Measurements from ENCODE around the gene CREB5.
"Not testable (repeated sequence)": the region's sequence is repeated elsewhere in the genome, so short reads cannot be mapped to it uniquely, and the experiment has no call there.

The CREB5 gene, protein sequence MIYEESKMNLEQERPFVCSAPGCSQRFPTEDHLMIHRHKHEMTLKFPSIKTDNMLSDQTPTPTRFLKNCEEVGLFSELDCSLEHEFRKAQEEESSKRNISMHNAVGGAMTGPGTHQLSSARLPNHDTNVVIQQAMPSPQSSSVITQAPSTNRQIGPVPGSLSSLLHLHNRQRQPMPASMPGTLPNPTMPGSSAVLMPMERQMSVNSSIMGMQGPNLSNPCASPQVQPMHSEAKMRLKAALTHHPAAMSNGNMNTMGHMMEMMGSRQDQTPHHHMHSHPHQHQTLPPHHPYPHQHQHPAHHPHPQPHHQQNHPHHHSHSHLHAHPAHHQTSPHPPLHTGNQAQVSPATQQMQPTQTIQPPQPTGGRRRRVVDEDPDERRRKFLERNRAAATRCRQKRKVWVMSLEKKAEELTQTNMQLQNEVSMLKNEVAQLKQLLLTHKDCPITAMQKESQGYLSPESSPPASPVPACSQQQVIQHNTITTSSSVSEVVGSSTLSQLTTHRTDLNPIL

DNA sequence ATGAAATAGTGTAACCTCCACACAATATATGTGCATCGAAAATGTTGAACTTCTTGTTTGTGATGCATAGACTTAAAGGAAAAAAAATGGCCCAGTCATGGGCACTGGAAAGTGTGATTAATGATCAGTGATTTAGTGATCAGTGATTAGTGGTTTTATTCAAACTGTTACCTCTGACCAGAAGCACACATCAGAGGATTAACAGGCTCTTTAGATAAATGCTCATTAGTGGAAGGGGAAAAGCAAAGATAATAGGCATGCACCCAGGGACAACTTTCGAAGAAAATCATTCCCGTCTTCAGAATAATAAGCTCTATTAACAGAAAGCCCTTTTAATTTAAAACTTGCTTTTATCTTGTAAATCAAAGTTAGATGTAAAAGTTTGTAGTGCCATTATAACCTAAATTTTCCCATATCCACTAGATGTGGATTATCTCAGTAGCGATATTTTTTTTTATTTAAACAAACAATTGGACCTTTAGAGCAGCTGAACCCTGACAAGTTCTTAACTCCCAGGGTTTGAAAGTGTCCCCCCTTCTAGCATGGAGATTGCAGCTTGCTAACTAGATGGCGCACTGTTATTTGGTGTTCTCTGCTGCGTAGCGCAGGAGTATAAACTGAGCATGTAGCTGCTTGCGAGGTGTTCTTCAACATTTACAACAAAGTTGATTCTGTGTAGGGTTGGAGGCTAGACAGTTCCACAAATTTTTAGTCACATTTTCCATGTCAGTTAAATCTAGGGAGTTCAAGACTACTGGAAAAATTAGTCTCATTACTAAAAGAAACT, at the start of gene CREB5:
Gene CREB5, plus strand, starts transcription at position 643 of the 787 bp plus-strand sequence. CDS start 397 bp downstream, outside the sequence.
- no peak for DNase-seq

DNA sequence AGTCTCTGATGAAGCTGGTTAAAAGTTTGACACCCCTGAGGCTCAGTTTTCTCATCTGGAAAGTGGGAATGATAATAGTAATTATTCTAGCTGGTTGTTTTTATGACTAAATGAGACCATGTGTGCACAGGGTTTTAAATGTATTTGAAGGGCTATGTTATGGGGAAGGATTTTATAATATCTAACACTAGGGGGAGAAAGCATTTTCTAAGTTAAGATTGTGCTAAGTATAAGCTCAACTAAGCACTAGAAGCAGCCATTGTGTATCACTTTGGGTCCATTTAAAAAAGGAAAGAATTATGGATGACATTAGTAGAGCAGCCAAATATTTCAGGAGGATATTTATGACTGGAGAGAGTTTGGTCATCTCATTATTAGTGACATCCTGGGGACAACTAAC, 49.5 kb upstream of the CREB5 start:
- DNase-seq, result no peak

DNA sequence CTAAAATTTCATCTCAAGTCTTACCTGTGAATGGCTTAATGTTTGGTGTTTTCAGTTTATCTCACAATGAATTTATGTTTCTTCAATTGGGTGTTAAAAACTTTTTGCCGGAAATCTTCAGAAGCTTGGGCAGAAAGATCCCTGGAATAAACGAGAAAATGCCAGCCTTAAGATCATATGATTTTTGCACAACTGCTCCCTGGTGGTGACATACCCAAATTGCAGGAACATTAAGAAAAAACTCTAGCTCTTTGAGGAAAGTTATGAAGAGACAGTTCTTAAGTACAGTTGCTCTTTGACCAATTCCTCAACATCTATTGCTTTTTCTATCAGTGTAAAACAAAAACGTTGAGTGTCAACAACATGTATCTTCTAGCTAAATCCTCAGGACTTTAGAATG, 48.2 kb upstream of the CREB5 start:
- DNase-seq, result no peak

GRCh38 chr7:28369523-28369922, 42.8 kb upstream of the CREB5 start:
- DNase-seq, result no peak

GRCh38 chr7:28371846-28372245, 40.5 kb upstream of the CREB5 start:
- DNase-seq, result no peak

GRCh38 chr7:28373990-28374389, 38.3 kb upstream of the CREB5 start:
- DNase-seq, result no peak

DNA sequence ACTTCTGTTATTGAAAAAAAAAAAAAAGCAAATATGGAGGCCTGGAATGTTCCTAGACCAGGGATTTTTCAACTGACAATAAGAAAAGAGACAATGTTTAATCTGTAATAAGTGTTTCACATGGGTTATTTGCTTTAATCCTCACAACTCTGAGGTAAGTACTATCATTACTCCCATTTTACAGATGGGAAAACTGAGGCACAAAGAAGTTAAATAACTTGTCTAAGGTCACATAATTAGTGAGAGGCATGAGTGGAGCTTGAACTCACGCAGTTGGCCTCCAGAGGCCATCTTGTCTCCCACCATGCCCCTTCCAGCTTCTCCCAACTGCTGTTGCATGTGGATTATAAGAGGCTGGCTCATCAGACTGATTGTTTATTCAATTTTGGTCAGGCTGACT, 36.6 kb upstream of the CREB5 start:
- DNase-seq, result no peak

DNA sequence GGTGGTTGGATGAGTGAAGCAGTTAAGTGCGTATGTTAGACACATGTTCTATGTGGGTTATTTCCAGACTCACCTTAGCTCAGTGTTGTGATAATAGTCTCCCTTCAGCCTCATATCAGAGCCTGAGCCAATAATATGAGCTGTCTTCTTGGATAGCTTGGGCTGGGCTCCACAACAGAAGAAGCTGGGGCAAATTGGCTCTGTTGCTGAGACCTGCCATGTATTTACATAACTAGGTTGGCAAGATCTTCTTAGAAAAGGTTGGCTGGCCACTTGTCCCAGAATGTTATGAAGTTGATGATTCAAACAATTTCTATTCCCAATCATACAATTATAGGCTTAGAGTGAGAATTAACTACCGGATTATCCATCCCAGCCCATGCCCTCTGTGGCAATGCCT, 35.7 kb upstream of the CREB5 start:
- DNase-seq, result no peak

GRCh38 chr7:28378574-28379149, 33.7 kb upstream of the CREB5 start:
- no peak for DNase-seq

DNA sequence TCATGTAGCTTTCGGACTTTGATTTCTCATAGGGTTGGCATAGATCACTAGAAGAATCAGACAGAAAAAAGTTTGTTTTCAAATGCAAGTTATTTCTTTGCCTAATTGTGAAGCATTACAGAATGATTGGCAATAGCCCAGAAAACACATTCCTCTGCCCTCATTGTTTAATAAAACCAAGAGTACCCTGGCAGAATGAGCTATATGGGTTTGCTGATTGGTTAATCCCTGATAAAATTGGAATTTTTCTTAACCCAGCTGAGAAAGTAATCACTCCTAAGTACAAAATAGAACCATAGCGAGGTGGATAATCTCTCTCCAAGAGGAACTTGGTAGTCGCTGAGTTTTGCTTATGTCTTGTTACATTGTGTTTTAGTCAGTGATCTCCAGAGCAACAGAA, 30.9 kb upstream of the CREB5 start:
- no peak for DNase-seq

DNA sequence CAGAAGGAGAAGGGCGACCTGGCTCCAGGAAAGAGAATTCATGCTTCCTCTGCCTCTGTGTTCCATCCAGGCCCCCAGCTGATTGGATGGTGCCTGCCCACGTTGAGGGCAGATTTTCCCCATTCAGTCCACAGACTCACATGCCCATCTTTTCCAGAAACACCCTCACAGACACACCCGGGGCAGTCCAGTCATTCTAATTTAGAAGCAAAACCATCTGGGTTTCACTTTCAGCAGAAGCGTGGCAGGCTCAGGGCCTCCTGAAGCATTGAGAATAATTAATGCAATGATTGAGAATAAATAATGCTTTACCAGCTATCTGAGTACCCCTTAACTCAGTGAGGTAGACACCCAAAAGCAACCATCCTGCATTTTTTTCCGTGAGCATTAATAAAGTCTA, 30.2 kb upstream of the CREB5 start:
- no peak for DNase-seq

- no peak for DNase-seq
Observed at GRCh38 chr7:28383975-28384374, 28.3 kb upstream of the CREB5 start.

DNA sequence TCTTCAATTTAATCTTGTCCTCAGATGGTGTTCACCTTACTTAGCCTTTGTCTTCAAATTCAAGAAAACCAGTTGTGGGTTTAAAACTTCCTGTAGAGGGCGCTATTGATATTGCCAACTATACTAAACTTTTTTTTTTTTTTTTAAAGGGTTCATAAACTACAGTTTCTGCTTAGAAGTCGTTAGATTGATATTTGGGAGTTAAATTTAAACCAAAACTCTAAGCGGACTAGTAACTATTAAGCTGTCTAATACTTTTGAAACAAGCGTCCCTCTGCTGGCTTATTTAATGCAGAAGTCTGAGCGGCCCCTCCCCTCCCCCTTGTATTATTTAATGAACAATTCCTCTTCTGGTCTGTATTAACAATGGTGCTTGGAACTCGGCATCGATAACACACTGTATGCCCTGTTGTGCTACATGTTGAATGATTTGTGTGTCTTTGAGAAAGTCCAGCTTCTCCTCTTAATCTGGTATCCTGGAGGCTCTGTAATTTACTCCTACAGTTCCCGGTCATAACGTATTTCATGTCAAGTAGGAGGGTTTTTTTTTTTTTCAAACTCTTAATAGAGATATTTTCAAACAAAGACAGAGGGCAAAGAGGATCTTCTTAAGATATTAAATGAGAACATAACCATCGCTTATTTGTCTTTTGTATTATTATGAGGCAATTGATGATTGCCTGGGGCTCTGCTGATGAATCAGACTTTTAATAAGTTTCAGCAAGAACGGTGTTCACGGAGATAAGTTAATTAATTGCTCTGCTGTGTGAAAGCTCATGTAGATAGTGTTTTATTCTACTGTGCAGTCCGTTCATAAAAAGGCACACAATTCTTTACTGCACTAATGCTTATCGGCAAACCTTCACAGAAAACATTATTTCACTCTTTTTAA, 22.6 kb upstream of the CREB5 start:
- no peak for DNase-seq

- no peak for DNase-seq
Observed at GRCh38 chr7:28390426-28390825, 21.9 kb upstream of the CREB5 start.

- DNase-seq, result no peak
Observed at GRCh38 chr7:28392289-28392688, 20.0 kb upstream of the CREB5 start.

- DNase-seq, result no peak
Observed at GRCh38 chr7:28395404-28395803, 16.9 kb upstream of the CREB5 start.

DNA sequence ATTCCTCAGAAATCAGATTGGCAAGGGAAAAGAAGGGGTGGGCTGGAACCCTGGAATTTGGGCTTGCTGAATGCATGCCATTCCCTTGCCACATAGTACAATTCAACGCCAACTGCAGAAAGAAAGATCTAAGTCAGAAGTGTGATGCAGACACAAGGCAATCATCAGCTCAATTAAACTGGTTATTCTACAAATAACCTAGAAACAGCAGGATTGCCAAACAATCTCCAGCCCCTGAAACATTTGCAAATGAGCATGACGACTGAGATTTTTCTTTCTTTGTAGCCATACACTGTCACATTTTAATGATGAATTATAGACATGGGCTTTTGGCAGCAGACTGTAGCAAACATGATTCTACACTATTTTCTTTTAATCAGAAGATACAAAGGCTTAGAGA, 16.5 kb upstream of the CREB5 start:
- no peak for DNase-seq

GRCh38 chr7:28397141-28397540, 15.2 kb upstream of the CREB5 start:
- no peak for DNase-seq

DNA sequence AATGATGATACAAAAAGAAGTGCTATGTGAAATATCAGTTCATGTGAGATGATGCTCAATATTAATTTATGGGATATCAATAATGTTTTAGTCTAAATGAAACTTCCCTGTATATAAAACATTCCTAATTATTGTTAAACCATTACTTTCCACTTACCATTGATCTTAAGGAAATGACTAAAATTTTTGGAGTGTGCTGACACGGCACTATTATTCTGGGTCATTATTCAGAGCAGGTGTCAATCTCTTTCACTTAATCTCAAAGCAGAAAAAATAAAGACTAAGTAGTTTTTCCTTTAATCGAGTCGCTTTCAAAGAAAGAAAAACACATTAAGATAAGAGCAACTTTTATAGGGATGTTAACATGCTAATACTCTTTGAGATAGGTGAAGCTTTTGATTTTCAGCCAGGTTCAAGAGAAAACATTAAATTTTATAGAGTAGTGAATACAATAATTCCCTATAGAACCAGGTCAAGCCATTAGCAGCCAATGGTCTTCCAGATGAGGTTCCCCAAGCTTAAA, 11.4 kb upstream of the CREB5 start:
- DNase-seq, result no peak

- DNase-seq, result not testable (repeated sequence)
Observed at GRCh38 chr7:28401567-28401966, 10.8 kb upstream of the CREB5 start.

GRCh38 chr7:28405662-28406061, 6.7 kb upstream of the CREB5 start:
- no peak for DNase-seq

DNA sequence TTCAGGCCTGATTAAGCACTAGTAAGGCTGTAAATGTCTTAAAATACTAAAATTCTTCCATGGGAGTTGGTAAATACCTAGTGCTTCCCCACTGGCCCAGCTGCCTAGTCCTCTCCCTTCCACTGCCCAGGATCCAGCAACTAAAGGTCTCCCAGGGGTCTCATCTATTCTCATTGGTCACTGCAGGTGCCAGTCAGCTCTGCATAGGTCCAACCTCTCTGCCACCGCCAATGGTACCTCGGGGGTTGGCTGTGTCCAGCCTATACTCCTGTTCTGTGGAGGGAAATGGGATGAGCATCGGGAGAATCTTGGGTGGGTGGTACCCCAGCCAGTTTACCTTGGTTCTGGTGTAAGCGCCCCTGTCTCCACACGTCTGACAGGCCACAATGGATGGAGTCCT, 6.1 kb upstream of the CREB5 start:
- DNase-seq, result no peak
